ENCODE measurements around the gene SPTLC3. TPM values are rescaled to one million over a fixed set of nuclear protein-coding genes. Genes with fewer than 3 reads are reported as not detected.

The SPTLC3 gene
- total and polyA plus RNA-seq, 2 of the 13 experiments (the other 11 are each of a cell fraction or from before 2014, with no cell fraction given) = 20.5 to 95.6 TPM

DNA sequence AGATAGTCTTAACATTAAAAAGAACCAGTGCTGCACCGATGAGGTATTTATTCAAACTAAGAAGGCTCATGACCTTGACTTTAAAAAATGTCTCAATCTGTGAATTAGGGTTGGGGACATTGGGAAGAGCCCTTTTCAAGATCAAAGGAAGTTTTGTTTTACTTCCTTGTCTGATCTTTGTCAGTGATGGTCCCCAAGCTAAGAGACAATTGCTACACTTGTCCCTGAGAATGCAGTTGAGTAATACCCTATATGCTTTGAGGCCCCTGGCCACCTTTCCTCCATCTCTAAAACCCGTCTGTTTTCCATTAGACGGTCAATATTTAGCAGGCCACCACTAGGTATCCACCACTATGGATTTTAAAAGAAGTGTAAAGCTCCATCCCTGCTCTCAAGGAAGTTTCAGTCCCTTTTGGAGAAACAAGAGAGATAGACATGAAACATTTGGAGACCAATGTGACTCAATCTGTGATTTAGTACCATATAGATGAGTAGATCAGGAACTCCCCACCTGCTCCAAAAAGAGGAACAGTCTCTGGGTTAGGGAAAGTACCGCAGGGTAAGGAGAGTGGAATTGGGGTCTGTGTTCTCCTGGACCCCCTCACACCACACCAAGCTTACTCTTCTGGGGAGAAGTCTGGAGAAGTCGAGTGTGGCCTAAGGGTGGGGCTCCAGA, 113.2 kb downstream of the SPTLC3 start (continued):
- no peak for TF ChIP-seq ZNF703 (CRISPR knock-in tag; IDR thresholded peaks at IDR 0.05; ENCODE audit: borderline replicate concordance)
- peak; percentile 70 for TF ChIP-seq RARA (CRISPR knock-in tag; IDR thresholded peaks at IDR 0.05)
- no peak for TF ChIP-seq SP5 (CRISPR knock-in tag; IDR thresholded peaks at IDR 0.05; ENCODE audit: borderline replicate concordance, low read depth)
- TF ChIP-seq, protein P1, sequence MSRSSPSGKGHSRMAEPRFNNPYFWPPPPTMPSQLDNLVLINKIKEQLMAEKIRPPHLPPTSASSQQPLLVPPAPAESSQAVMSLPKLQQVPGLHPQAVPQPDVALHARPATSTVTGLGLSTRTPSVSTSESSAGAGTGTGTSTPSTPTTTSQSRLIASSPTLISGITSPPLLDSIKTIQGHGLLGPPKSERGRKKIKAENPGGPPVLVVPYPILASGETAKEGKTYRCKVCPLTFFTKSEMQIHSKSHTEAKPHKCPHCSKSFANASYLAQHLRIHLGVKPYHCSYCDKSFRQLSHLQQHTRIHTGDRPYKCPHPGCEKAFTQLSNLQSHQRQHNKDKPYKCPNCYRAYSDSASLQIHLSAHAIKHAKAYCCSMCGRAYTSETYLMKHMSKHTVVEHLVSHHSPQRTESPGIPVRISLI (CRISPR knock-in tag; IDR thresholded peaks at IDR 0.05; ENCODE audit: borderline replicate concordance) = peak; percentile 52; the same call in 1 of the 2 replicates
- no peak for TF ChIP-seq WIZ (CRISPR knock-in tag; IDR thresholded peaks at IDR 0.05)
- TF ChIP-seq, protein P2, sequence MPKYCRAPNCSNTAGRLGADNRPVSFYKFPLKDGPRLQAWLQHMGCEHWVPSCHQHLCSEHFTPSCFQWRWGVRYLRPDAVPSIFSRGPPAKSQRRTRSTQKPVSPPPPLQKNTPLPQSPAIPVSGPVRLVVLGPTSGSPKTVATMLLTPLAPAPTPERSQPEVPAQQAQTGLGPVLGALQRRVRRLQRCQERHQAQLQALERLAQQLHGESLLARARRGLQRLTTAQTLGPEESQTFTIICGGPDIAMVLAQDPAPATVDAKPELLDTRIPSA (CRISPR knock-in tag; IDR thresholded peaks at IDR 0.05; ENCODE audit: borderline replicate concordance) = no peak
- TF ChIP-seq SOX5 (CRISPR knock-in tag; IDR thresholded peaks at IDR 0.05; ENCODE audit: borderline replicate concordance) = peak; percentile 94
- no peak for TF ChIP-seq ZNF678 (CRISPR knock-in tag; IDR thresholded peaks at IDR 0.05)
- TF ChIP-seq, protein P3, sequence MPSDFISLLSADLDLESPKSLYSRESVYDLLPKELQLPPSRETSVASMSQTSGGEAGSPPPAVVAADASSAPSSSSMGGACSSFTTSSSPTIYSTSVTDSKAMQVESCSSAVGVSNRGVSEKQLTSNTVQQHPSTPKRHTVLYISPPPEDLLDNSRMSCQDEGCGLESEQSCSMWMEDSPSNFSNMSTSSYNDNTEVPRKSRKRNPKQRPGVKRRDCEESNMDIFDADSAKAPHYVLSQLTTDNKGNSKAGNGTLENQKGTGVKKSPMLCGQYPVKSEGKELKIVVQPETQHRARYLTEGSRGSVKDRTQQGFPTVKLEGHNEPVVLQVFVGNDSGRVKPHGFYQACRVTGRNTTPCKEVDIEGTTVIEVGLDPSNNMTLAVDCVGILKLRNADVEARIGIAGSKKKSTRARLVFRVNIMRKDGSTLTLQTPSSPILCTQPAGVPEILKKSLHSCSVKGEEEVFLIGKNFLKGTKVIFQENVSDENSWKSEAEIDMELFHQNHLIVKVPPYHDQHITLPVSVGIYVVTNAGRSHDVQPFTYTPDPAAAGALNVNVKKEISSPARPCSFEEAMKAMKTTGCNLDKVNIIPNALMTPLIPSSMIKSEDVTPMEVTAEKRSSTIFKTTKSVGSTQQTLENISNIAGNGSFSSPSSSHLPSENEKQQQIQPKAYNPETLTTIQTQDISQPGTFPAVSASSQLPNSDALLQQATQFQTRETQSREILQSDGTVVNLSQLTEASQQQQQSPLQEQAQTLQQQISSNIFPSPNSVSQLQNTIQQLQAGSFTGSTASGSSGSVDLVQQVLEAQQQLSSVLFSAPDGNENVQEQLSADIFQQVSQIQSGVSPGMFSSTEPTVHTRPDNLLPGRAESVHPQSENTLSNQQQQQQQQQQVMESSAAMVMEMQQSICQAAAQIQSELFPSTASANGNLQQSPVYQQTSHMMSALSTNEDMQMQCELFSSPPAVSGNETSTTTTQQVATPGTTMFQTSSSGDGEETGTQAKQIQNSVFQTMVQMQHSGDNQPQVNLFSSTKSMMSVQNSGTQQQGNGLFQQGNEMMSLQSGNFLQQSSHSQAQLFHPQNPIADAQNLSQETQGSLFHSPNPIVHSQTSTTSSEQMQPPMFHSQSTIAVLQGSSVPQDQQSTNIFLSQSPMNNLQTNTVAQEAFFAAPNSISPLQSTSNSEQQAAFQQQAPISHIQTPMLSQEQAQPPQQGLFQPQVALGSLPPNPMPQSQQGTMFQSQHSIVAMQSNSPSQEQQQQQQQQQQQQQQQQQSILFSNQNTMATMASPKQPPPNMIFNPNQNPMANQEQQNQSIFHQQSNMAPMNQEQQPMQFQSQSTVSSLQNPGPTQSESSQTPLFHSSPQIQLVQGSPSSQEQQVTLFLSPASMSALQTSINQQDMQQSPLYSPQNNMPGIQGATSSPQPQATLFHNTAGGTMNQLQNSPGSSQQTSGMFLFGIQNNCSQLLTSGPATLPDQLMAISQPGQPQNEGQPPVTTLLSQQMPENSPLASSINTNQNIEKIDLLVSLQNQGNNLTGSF (CRISPR knock-in tag; IDR thresholded peaks at IDR 0.05) = no peak
- TF ChIP-seq, protein P4, sequence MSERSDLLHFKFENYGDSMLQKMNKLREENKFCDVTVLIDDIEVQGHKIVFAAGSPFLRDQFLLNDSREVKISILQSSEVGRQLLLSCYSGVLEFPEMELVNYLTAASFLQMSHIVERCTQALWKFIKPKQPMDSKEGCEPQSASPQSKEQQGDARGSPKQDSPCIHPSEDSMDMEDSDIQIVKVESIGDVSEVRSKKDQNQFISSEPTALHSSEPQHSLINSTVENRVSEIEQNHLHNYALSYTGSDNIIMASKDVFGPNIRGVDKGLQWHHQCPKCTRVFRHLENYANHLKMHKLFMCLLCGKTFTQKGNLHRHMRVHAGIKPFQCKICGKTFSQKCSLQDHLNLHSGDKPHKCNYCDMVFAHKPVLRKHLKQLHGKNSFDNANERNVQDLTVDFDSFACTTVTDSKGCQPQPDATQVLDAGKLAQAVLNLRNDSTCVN (CRISPR knock-in tag; IDR thresholded peaks at IDR 0.05; ENCODE audit: borderline replicate concordance) = no peak
- peak; percentile 85 for TF ChIP-seq KDM1A (CRISPR knock-in tag; IDR thresholded peaks at IDR 0.05)
- TF ChIP-seq, protein P5, sequence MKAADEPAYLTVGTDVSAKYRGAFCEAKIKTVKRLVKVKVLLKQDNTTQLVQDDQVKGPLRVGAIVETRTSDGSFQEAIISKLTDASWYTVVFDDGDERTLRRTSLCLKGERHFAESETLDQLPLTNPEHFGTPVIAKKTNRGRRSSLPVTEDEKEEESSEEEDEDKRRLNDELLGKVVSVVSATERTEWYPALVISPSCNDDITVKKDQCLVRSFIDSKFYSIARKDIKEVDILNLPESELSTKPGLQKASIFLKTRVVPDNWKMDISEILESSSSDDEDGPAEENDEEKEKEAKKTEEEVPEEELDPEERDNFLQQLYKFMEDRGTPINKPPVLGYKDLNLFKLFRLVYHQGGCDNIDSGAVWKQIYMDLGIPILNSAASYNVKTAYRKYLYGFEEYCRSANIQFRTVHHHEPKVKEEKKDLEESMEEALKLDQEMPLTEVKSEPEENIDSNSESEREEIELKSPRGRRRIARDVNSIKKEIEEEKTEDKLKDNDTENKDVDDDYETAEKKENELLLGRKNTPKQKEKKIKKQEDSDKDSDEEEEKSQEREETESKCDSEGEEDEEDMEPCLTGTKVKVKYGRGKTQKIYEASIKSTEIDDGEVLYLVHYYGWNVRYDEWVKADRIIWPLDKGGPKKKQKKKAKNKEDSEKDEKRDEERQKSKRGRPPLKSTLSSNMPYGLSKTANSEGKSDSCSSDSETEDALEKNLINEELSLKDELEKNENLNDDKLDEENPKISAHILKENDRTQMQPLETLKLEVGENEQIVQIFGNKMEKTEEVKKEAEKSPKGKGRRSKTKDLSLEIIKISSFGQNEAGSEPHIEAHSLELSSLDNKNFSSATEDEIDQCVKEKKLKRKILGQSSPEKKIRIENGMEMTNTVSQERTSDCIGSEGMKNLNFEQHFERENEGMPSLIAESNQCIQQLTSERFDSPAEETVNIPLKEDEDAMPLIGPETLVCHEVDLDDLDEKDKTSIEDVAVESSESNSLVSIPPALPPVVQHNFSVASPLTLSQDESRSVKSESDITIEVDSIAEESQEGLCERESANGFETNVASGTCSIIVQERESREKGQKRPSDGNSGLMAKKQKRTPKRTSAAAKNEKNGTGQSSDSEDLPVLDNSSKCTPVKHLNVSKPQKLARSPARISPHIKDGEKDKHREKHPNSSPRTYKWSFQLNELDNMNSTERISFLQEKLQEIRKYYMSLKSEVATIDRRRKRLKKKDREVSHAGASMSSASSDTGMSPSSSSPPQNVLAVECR (CRISPR knock-in tag; IDR thresholded peaks at IDR 0.05; ENCODE audit: borderline replicate concordance) = no peak
- TF ChIP-seq HNRNPL (IDR thresholded peaks at IDR 0.05; ENCODE audit: low read depth, low read length) = no peak
- TF ChIP-seq, protein P6, sequence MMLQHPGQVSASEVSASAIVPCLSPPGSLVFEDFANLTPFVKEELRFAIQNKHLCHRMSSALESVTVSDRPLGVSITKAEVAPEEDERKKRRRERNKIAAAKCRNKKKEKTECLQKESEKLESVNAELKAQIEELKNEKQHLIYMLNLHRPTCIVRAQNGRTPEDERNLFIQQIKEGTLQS (CRISPR knock-in tag; IDR thresholded peaks at IDR 0.05) = no peak
- no peak for TF ChIP-seq TBP (CRISPR knock-in tag; IDR thresholded peaks at IDR 0.05)
- TF ChIP-seq ZNF12 (CRISPR knock-in tag; IDR thresholded peaks at IDR 0.05) = peak; percentile 76; the same call in 1 of the 2 replicates
